K562 (cell line): Measurements from ENCODE around the gene ALDOB. TPM values are rescaled to one million over a fixed set of nuclear protein-coding genes. Genes with fewer than 3 reads are reported as not detected.

Experiments used
- ATAC-seq: fragments of 200-7000 bp; cut with Tn5 transposase; 3 replicates; pipeline ENCODE4 v1.9.1; 2020; ENCODE audit warnings: moderate library complexity
- BruUV-seq: library from RNA; stranded (reverse); fragments of 400-500 nt; replicated peaks from 2 replicates; lab custom pipeline; 2021; lab: Mats Ljungman, UMichigan
- CTCF ChIA-PET: fragments of 300-600 bp; formaldehyde crosslinking; extraction: SDS; loops from one replicate; lab custom pipeline; 2021; ENCODE audit warnings: low intra/inter-chr PET ratio; lab: Yijun Ruan, JAX
- POLR2A ChIA-PET: fragments of 300-600, 350-650 bp; sonication (Branson Sonifier 250); formaldehyde crosslinking; extraction: SDS; loops from one replicate; lab custom pipeline; 2021; ENCODE audit warnings: antibody characterized with exemption, inconsistent platforms; lab: Yijun Ruan, JAX
- DNase-seq, 4 experiments: peaks; one replicate each; pipeline versions ENCODE4 v3.0.0 to v3.0.0-alpha.2; 2011 to 2018; ENCODE audit warnings: low spot score in 3 of 4, mixed read lengths in 3 of 4; ENCODE audit errors: extremely low read depth in 1 of 4
- FAIRE-seq: peaks from 2 replicates; lab custom pipeline; 2011; peaks lifted over from hg19 to GRCh38; lab: Jason Lieb, UNC
- H2AFZ ChIP-seq: 2 replicates; pipeline ENCODE4 v1.6.0; 2011; ENCODE audit warnings: low read depth, low read length, control low read depth, inconsistent platforms
- H3K27ac ChIP-seq: fragments of 200-600 bp; 3 replicates; pipeline ENCODE4 v1.8.0; 2011; ENCODE audit warnings: low read depth, mild to moderate bottlenecking, control low read depth, inconsistent platforms, low read length, moderate library complexity, mixed read lengths; ENCODE audit errors: extremely low read depth
- H3K27me3 ChIP-seq, 2 experiments: fragments of 300-600 bp in 1 of 2; 2 replicates in 1 of 2; 3 replicates in 1 of 2; pipeline versions ENCODE4 v1.6.0 to v1.8.0; 2011; ENCODE audit warnings: inconsistent platforms in 2 of 2, low read length in 2 of 2, mild to moderate bottlenecking in 1 of 2, mixed read lengths in 1 of 2, moderate library complexity in 1 of 2; ENCODE audit not compliant: control insufficient read depth in 2 of 2, insufficient read depth in 2 of 2
- H3K36me3 ChIP-seq: fragments of 300-600 bp; 3 replicates; pipeline ENCODE4 v1.8.0; 2011; ENCODE audit warnings: mild to moderate bottlenecking, low read length, inconsistent platforms; ENCODE audit not compliant: control insufficient read depth, insufficient read depth
- H3K4me1 ChIP-seq, 2 experiments: fragments of 200-600 bp in 1 of 2; replicated peaks in 1 of 2; 2 replicates in 1 of 2; 3 replicates in 1 of 2; pipeline versions ENCODE4 v1.5.1 to v1.8.0; 2011; ENCODE audit warnings: inconsistent platforms in 2 of 2, low read length in 2 of 2, mild to moderate bottlenecking in 1 of 2, mixed read lengths in 1 of 2, moderate library complexity in 1 of 2; ENCODE audit not compliant: control insufficient read depth in 2 of 2, insufficient read depth in 2 of 2
- H3K4me2 ChIP-seq: 2 replicates; pipeline ENCODE4 v1.6.1; 2011; ENCODE audit warnings: low read length, control low read depth, inconsistent platforms, mixed read lengths; ENCODE audit not compliant: insufficient read depth
- H3K4me3 ChIP-seq: fragments of 200-600 bp; sonication (generic), shearing (Covaris generic); 2 replicates; pipeline ENCODE4 v1.5.1; 2016; ENCODE audit warnings: control low read depth, inconsistent platforms
- H3K79me2 ChIP-seq: fragments of 200-600 bp; 3 replicates; pipeline ENCODE4 v1.8.0; 2011; ENCODE audit warnings: low read length, inconsistent platforms; ENCODE audit not compliant: control insufficient read depth, insufficient read depth
- H3K9ac ChIP-seq, 2 experiments: 2 replicates each; pipeline versions ENCODE4 v1.6.0 to v1.6.1; 2011; ENCODE audit warnings: low read depth in 2 of 2, low read length in 2 of 2, control low read depth in 1 of 2, inconsistent platforms in 1 of 2, mild to moderate bottlenecking in 1 of 2, mixed read lengths in 1 of 2; ENCODE audit not compliant: insufficient read depth in 1 of 2
- H3K9me1 ChIP-seq: one replicate; pipeline ENCODE4 v1.6.0; 2011; ENCODE audit warnings: inconsistent platforms, mild to moderate bottlenecking, low read length, moderate library complexity; ENCODE audit not compliant: control insufficient read depth, insufficient read depth
- H3K9me3 ChIP-seq: replicated peaks from 2 replicates; pipeline ENCODE4 v1.5.1; 2011; ENCODE audit warnings: low read depth, low read length, inconsistent platforms; ENCODE audit not compliant: control insufficient read depth, insufficient read depth
- H4K20me1 ChIP-seq: replicated peaks from 2 replicates; pipeline ENCODE4 v1.6.1; 2011; ENCODE audit warnings: low read length, inconsistent platforms, mixed read lengths; ENCODE audit not compliant: control insufficient read depth, insufficient read depth
- BCOR ChIP-seq: fragments of 450-650 bp; IDR thresholded peaks from 2 replicates; pipeline ENCODE4 v1.6.1; 2016
- BRCA1 ChIP-seq, 2 experiments: fragments of 450-650 bp in 1 of 2; sonication (generic) in 1 of 2; formaldehyde crosslinking in 1 of 2; IDR thresholded peaks; 2 replicates each; pipeline versions ENCODE4 v1.5.0 to v1.6.1; 2017 to 2020; ENCODE audit warnings: mild to moderate bottlenecking in 1 of 2, missing genetic modification reagents in 1 of 2
- CEBPB ChIP-seq: fragments of 450-650 bp; IDR thresholded peaks from 2 replicates; pipeline ENCODE4 v1.6.1; 2016; ENCODE audit warnings: missing genetic modification characterization, missing compliant biosample characterization
- DPF2 ChIP-seq: fragments of 450-650 bp; IDR thresholded peaks from 2 replicates; pipeline ENCODE4 v1.6.1; 2016
- EP400 ChIP-seq: fragments of 450-650 bp; IDR thresholded peaks from 2 replicates; pipeline ENCODE4 v1.6.1; 2017; ENCODE audit warnings: antibody characterized with exemption, mild to moderate bottlenecking, moderate library complexity
- FOS ChIP-seq: IDR thresholded peaks from 3 replicates; pipeline ENCODE4 v1.6.1; 2011; ENCODE audit not compliant: insufficient read length; ENCODE audit errors: extremely low read depth
- KDM1A ChIP-seq, 2 experiments: fragments of 450-650 bp; IDR thresholded peaks; 2 replicates each; pipeline ENCODE4 v1.6.1; 2016; ENCODE audit warnings: mild to moderate bottlenecking in 2 of 2
- KLF13 ChIP-seq: fragments of 450-650 bp; IDR thresholded peaks from 2 replicates; pipeline ENCODE4 v1.6.1; 2016; ENCODE audit warnings: missing genetic modification characterization, low read depth, mild to moderate bottlenecking, missing compliant biosample characterization, moderate library complexity, borderline replicate concordance
- RBM25 ChIP-seq: fragments of 200-400 bp; formaldehyde crosslinking; IDR thresholded peaks from 2 replicates; pipeline ENCODE4 v1.6.1; 2018; ENCODE audit warnings: low read length, low read depth, moderate library complexity; ENCODE audit not compliant: severe bottlenecking
- ZNF146 ChIP-seq: IDR thresholded peaks from one replicate; pipeline ENCODE4 v1.6.1; 2018; ENCODE audit warnings: missing compliant biosample characterization; ENCODE audit not compliant: unreplicated experiment
- ZNF695 ChIP-seq: fragments of 450-650 bp; formaldehyde crosslinking; IDR thresholded peaks from 2 replicates; pipeline ENCODE4 v1.4.0; 2020; ENCODE audit warnings: mild to moderate bottlenecking, moderate library complexity
- ZNF75A ChIP-seq: fragments of 450-650 bp; formaldehyde crosslinking; IDR thresholded peaks from 2 replicates; pipeline ENCODE4 v1.4.0; 2020; ENCODE audit warnings: mild to moderate bottlenecking
- ZZZ3 ChIP-seq: fragments of 450-650 bp; IDR thresholded peaks from 2 replicates; pipeline ENCODE4 v1.6.1; 2016; ENCODE audit warnings: antibody characterized with exemption, mild to moderate bottlenecking, moderate library complexity
- WGBS: fragments of 100-300 bp; shearing (Covaris generic); methylation state at CpG from one replicate; pipeline ENCODE4 v1.1.6; 2016; ENCODE audit warnings: low coverage, mixed read lengths; ENCODE audit not compliant: insufficient coverage; ENCODE audit errors: missing lambda C conversion rate; 5-methylcytosine and 5-hydroxymethylcytosine counted together
- in situ Hi-C: fragments of 300-500 bp; cut with MboI; formaldehyde crosslinking; loops from 4 replicates; pipeline ENCODE4 v1.15.0; 2018; ENCODE audit warnings: inconsistent platforms, mixed read lengths
- intact Hi-C: fragments of 100-400 bp; cut with micrococcal nuclease; formaldehyde crosslinking; loops from 2 replicates; pipeline ENCODE4 v1.14.2; 2022
- polyA plus RNA-seq, 8 experiments: library from polyadenylated mRNA; depleted of rRNA in 4 of 8; stranded (reverse) in 5 of 8; unstranded in 3 of 8; fragments of >200 nt; fragmentation: Nextera tagmentation in 2 of 8; fragmentation: Illumina TruSeq in 1 of 8; extraction: Ambion mirVana in 2 of 8; extraction: Trizol in 1 of 8; gene quantifications; 2 replicates each; pipeline versions ENCODE4 v1.2.1 to v1.2.3, GENCODE V29; 2011 to 2014; ENCODE audit warnings: inconsistent platforms in 1 of 8, missing spikeins in 1 of 8
- total RNA-seq, 7 experiments: library from RNA; depleted of rRNA in 6 of 7; stranded (reverse); fragments of >200 nt in 6 of 7; fragmentation: Illumina TruSeq in 2 of 7; extraction: Trizol in 2 of 7; gene quantifications; 2 replicates each; pipeline versions ENCODE4 v1.2.1 to v1.2.3, GENCODE V29; 2011 to 2021; ENCODE audit warnings: low replicate concordance in 1 of 7
- TF ChIP-seq, protein P1 (sequence below), 2 experiments: fragments of 250-450 bp in 1 of 2; fragments of 450-650 bp in 1 of 2; sonication (Bioruptor Pico) in 1 of 2; IDR thresholded peaks; 2 replicates each; pipeline versions ENCODE4 v1.6.1 to v1.8.0; 2016 to 2021; ENCODE audit warnings: mild to moderate bottlenecking in 2 of 2, moderate library complexity in 2 of 2, missing compliant biosample characterization in 1 of 2, missing genetic modification characterization in 1 of 2
- TF ChIP-seq, protein P2 (sequence below), 2 experiments: fragments of 450-650 bp; IDR thresholded peaks; 2 replicates each; pipeline ENCODE4 v1.6.1; 2016; ENCODE audit warnings: mild to moderate bottlenecking in 2 of 2, borderline replicate concordance in 1 of 2, low read depth in 1 of 2, moderate library complexity in 1 of 2

Gene ALDOB
- total and polyA plus RNA-seq, 9 of the 15 experiments (the other 6 are each of a cell fraction or from before 2014, with no cell fraction given): 0.80 TPM; not detected in 8

DNA sequence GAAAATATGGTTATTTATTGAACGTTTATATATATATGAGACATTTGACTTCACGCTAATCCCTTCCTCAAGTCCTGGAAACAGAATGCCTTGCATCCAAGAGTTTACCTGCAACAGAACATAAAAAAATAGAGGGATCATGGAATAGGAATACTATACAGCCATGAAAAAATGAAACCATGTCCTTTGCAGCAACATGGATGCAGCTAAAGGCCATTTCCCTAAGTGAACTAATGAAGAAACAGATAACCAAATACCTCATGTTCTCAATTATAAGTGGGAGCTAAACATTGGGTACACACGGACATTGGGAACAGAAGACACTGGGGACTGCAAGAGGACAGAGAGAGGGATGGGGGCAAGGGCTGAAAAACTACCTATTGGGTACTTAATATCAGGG lies 63.8 kb downstream of the ALDOB start:
- no peaks in the 10 kb centered on the region for H3K36me3 ChIP-seq

More for the DNA sequence above, 63.8 kb downstream of the ALDOB start:
- Histone ChIP-seq H3K4me2 (no peak overlapping the region), H3K9me3 (no peaks in the 10 kb centered on the region), H3K9me1 (no peaks in the 10 kb centered on the region), H3K79me2 (no peaks in the 10 kb centered on the region), H3K9ac (no peak overlapping the region), H3K4me3 (no peak overlapping the region), H3K27me3 (no peaks in the 10 kb centered on the region), H4K20me1 (no peaks in the 10 kb centered on the region), H2AFZ (no peak overlapping the region), H3K27ac (no peak overlapping the region), H3K4me1 (peaks cover 13 to 26% of the 10 kb centered on the region in 2 experiments; a peak in 4 of 5 replicates)
- DNase-seq (no peak), FAIRE-seq (no peak), ATAC-seq (no peak)
- ChIA-PET CTCF (no interaction called here), POLR2A (interaction anchor here (0.5 to 1.7 kb wide), 3 partner anchors 10 to 115 kb away, joined by 4 to 8 read pairs (median 5); a partner anchor contains a TSS)
- 0 out of 4 replicates have a peak, but pooled peaks of 1 of the 2 experiments have one; percentile 44 for TF ChIP-seq KDM1A (IDR thresholded peaks at IDR 0.05)
- TF ChIP-seq ZNF695: no peak
- TF ChIP-seq, protein P1, sequence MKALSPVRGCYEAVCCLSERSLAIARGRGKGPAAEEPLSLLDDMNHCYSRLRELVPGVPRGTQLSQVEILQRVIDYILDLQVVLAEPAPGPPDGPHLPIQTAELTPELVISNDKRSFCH (CRISPR knock-in tag; IDR thresholded peaks at IDR 0.05): no peak
- TF ChIP-seq, protein P1 (tag; IDR thresholded peaks at IDR 0.05): no peak
- TF ChIP-seq DPF2: no peak
- no peak for TF ChIP-seq KLF13
- TF ChIP-seq BRCA1 (IDR thresholded peaks at IDR 0.05): no peak
- no peak for TF ChIP-seq BRCA1 (CRISPR knock-in tag; IDR thresholded peaks at IDR 0.05)
- peak; percentile 96 for TF ChIP-seq ZNF146
- no peak for TF ChIP-seq ZNF75A
- TF ChIP-seq BCOR: peak; percentile 76
- TF ChIP-seq CEBPB (tag): no peak
- TF ChIP-seq EP400: no peak
- peak; percentile 84 for TF ChIP-seq RBM25
- TF ChIP-seq, protein P2, sequence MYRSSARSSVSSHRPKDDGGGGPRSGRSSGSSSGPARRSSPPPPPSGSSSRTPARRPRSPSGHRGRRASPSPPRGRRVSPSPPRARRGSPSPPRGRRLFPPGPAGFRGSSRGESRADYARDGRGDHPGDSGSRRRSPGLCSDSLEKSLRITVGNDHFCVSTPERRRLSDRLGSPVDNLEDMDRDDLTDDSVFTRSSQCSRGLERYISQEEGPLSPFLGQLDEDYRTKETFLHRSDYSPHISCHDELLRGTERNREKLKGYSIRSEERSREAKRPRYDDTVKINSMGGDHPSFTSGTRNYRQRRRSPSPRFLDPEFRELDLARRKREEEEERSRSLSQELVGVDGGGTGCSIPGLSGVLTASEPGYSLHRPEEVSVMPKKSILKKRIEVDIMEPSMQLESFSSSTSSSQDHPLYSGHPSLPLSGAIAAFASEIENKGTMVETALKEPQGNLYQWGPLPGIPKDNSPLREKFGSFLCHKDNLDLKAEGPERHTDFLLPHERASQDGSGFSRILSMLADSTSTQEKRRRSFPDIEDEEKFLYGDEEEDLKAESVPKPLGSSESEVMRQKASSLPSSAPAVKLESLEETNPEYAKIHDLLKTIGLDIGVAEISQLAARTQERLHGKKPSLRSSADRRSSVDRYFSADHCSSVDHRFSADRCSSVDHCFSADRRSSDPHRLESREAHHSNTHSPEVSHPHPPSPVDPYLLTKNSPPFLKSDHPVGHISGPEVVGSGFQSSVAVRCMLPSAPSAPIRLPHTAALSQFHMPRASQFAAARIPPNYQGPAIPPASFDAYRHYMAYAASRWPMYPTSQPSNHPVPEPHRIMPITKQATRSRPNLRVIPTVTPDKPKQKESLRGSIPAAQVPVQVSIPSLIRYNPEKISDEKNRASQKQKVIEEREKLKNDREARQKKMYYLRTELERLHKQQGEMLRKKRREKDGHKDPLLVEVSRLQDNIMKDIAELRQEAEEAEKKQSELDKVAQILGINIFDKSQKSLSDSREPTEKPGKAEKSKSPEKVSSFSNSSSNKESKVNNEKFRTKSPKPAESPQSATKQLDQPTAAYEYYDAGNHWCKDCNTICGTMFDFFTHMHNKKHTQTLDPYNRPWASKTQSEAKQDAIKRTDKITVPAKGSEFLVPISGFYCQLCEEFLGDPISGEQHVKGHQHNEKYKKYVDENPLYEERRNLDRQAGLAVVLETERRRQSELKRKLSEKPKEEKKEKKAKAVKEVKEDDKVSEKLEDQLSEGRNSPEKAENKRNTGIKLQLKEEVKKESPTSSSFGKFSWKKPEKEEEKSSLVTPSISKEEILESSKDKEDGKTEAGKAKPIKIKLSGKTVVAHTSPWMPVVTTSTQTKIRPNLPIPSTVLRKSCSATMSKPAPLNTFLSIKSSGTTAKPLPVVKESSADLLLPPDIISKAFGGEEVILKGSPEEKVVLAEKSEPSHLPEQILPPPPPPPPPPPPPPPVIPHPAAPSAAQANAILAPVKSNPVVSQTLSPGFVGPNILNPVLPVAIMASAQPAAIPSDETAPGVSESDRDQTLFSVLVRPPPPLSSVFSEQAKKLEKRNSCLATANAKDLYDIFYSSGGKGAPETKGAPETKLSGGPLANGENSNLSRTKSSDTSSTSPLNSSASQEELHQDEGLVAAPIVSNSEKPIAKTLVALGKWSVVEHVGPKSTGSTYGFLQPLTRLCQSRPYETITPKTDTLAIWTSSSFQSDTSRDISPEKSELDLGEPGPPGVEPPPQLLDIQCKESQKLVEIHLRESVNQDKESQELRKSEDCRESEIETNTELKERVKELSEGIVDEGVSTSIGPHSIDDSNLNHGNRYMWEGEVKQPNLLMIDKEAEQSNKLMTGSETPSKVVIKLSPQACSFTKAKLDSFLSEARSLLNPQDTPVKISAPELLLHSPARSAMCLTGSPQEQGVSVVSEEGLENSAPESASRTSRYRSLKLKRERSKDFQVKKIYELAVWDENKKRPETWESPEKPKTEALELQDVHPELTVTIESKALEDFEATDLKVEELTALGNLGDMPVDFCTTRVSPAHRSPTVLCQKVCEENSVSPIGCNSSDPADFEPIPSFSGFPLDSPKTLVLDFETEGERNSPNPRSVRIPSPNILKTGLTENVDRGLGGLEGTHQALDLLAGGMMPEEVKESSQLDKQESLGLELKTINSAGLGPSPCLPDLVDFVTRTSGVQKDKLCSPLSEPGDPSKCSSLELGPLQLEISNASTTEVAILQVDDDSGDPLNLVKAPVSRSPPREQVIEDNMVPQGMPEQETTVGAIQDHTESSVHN (IDR thresholded peaks at IDR 0.05; ENCODE audit: borderline replicate concordance in 1 of 2, low read depth in 1 of 2): no peak
- TF ChIP-seq FOS: no peak
- TF ChIP-seq ZZZ3: no peak
- in situ Hi-C loops: no loop called here
- intact Hi-C loops: no loop called here
- BruUV-seq: no TSS peak
- WGBS: 79% methylated on average over 3 of the region's 3 CpGs
